Endothelial cell (in vitro differentiated cells): ENCODE results near the gene GNAT1. TPM values are rescaled to one million over a fixed set of nuclear protein-coding genes. Genes with fewer than 3 reads are reported as not detected.

Experiments used
- DNase-seq: peaks from one replicate; pipeline ENCODE4 v3.0.0; 2021; ENCODE audit warnings: low spot score
- H3K27ac Mint-ChIP-seq: one replicate; pipeline ENCODE4 v1.8.0; 2021; ENCODE audit warnings: mixed read lengths, inconsistent platforms; ENCODE audit not compliant: unreplicated experiment
- H3K27me3 Mint-ChIP-seq: one replicate; pipeline ENCODE4 v1.8.0; 2021; ENCODE audit warnings: mild to moderate bottlenecking, moderate library complexity, mixed read lengths, inconsistent platforms; ENCODE audit not compliant: unreplicated experiment
- H3K36me3 Mint-ChIP-seq: one replicate; pipeline ENCODE4 v1.8.0; 2021; ENCODE audit warnings: mild to moderate bottlenecking, low read depth, mixed read lengths, inconsistent platforms; ENCODE audit not compliant: unreplicated experiment
- H3K4me1 Mint-ChIP-seq: one replicate; pipeline ENCODE4 v1.8.0; 2021; ENCODE audit warnings: mild to moderate bottlenecking, mixed read lengths, inconsistent platforms; ENCODE audit not compliant: unreplicated experiment
- H3K4me3 Mint-ChIP-seq: one replicate; pipeline ENCODE4 v1.8.0; 2021; ENCODE audit warnings: mild to moderate bottlenecking, mixed read lengths, inconsistent platforms; ENCODE audit not compliant: unreplicated experiment
- H3K9me3 Mint-ChIP-seq: one replicate; pipeline ENCODE4 v1.8.0; 2021; ENCODE audit warnings: mixed read lengths, inconsistent platforms; ENCODE audit not compliant: unreplicated experiment
- CTCF ChIP-seq: fragments of 200-600 bp; sonication (generic); IDR thresholded peaks from one replicate; pipeline ENCODE4 v1.5.0; 2021; ENCODE audit warnings: antibody characterized with exemption; ENCODE audit not compliant: unreplicated experiment
- microRNA-seq: library from miRNA; unstranded; fragments of <30 nt; microRNA quantifications from one replicate; pipeline ENCODE4, GENCODE V29; 2020; ENCODE audit not compliant: unreplicated experiment
- total RNA-seq: library from RNA; stranded (reverse); fragmentation: NEBNext Ultra II Directional; extraction: Animal tissue kit (Norgen Biotek cat#: 25700); gene quantifications from one replicate; pipeline ENCODE4 v1.2.1, GENCODE V29; 2021; ENCODE audit not compliant: unreplicated experiment

Gene GNAT1
- total RNA-seq, 1 donor from 2014 or later = 0.59 TPM

DNA sequence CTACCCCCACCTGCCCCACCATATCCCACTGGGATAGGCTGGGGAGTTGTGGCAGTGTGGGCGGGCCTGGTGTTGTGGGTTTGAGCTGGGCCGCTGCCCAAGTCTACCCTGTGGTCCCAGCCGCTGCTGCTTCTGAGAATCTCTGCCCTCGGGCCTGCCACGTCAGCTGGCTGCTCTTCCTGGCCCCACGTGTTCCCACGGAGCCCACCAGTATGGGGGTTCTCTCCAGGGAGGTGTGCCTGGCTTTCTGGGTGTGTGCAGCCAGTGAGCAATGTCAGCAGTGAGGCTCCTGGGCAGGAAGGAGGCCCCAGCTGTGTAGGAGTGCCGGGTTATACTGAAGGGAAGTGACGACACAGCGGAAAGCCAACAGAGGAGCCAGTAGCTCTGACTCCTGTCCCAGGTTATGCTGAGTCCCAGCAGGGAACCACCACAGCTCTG is 55.1 kb downstream of the GNAT1 start:
- no peak for TF ChIP-seq CTCF
- Mint-ChIP-seq H3K9me3 (no peaks in the 10 kb centered on the region), H3K4me1 (peaks cover 74% of the 10 kb centered on the region), H3K27ac (peak overlapping the region; percentile 95), H3K36me3 (peaks cover 26% of the 10 kb centered on the region), H3K4me3 (peak overlapping the region; percentile 73), H3K27me3 (peaks cover 23% of the 10 kb centered on the region)
- DNase-seq = peak; percentile 44

Small RNAs within 50 kb of the gene (microRNA-seq; reads per million reads assigned to microRNA genes)
- gene MIR566 (not detected), gene MIR5787 (not detected)

Other genes starting within 250 kb of the GNAT1 start
- 219 TPM for gene RBM5, start 102.7 kb upstream of the GNAT1 start, total RNA-seq
- gene SEMA3F, start 36.3 kb upstream of the GNAT1 start, total RNA-seq = 21.3 TPM
- gene SLC38A3, start 13.7 kb downstream of the GNAT1 start, total RNA-seq = 0.56 TPM
- gene GNAI2, start 44.6 kb downstream of the GNAT1 start, total RNA-seq = 771 TPM
- 1.7 TPM for gene SEMA3B, start 77.5 kb downstream of the GNAT1 start, total RNA-seq
- gene LSMEM2, start 87.5 kb downstream of the GNAT1 start, total RNA-seq = 0.18 TPM
- gene IFRD2, start 100.8 kb downstream of the GNAT1 start, total RNA-seq = 43.2 TPM
- gene HYAL3, start 107.8 kb downstream of the GNAT1 start, total RNA-seq = 12.7 TPM
- 17.1 TPM for gene NAA80, start 107.8 kb downstream of the GNAT1 start, total RNA-seq
- gene HYAL1, start 112.0 kb downstream of the GNAT1 start, total RNA-seq = 1.6 TPM
- 214 TPM for gene HYAL2, start 131.1 kb downstream of the GNAT1 start, total RNA-seq
- 36.4 TPM for gene TUSC2, start 136.6 kb downstream of the GNAT1 start, total RNA-seq
- gene RASSF1, start 149.2 kb downstream of the GNAT1 start, total RNA-seq = 14.8 TPM
- not detected for gene ZMYND10, start 154.1 kb downstream of the GNAT1 start, total RNA-seq
- gene NPRL2, start 159.2 kb downstream of the GNAT1 start, total RNA-seq = 18.0 TPM
- 5.5 TPM for gene CYB561D2, start 159.3 kb downstream of the GNAT1 start, total RNA-seq
- 44.9 TPM for gene TMEM115, start 167.9 kb downstream of the GNAT1 start, total RNA-seq